ENCODE results near the gene AMH.

- TF ChIP-seq CTCF (IDR thresholded peaks at IDR 0.05): no peak
- TF ChIP-seq POLR2A (IDR thresholded peaks at IDR 0.05; ENCODE audit: low read depth): no peak
Observed at GRCh38 chr19:2228157-2229030, 20.7 kb upstream of the AMH start.
